ENCODE results near the gene NPHP3.
A peak's percentile ranks its signal among the peaks of the same experiment; 100 is the strongest.
"Not testable (repeated sequence)": the region's sequence is repeated elsewhere in the genome, so short reads cannot be mapped to it uniquely, and the experiment has no call there.

NPHP3 gene

DNA sequence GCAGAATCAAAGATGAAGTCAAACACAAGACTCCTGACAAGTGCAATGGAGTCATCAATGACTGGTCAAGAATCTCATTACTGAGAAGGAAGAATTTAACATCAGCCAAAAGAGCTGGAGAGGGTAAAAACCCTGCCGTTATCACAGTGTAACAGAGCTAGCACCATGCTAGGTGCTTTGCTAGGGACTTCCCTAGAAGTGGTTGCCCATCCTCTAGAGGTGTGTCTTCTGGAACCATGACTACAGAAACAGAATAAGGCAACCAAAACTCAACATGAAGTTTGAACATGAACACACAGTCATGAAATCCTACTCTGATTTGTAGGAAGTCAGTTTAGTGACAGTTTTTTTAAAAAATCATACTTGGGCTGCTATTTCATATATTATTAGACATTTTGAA lies 72.1 kb downstream of the NPHP3 start:
- DNase-seq (ENCODE audit: insufficient read length, low spot score) (no peak), FAIRE-seq (no peak)

- DNase-seq (ENCODE audit: insufficient read length, low spot score) (no peak), FAIRE-seq (no peak)
These were observed 77.2 kb downstream of the NPHP3 start for GRCh38 chr3:132645058-132645457.

- DNase-seq (ENCODE audit: insufficient read length, low spot score) (no peak), FAIRE-seq (no peak)
These were observed 78.8 kb downstream of the NPHP3 start for GRCh38 chr3:132643366-132643765.

GRCh38 chr3:132642539-132642847 lies 79.7 kb downstream of the NPHP3 start:
- no peak for FAIRE-seq
- no peak for DNase-seq (ENCODE audit: insufficient read length, low spot score)

DNA sequence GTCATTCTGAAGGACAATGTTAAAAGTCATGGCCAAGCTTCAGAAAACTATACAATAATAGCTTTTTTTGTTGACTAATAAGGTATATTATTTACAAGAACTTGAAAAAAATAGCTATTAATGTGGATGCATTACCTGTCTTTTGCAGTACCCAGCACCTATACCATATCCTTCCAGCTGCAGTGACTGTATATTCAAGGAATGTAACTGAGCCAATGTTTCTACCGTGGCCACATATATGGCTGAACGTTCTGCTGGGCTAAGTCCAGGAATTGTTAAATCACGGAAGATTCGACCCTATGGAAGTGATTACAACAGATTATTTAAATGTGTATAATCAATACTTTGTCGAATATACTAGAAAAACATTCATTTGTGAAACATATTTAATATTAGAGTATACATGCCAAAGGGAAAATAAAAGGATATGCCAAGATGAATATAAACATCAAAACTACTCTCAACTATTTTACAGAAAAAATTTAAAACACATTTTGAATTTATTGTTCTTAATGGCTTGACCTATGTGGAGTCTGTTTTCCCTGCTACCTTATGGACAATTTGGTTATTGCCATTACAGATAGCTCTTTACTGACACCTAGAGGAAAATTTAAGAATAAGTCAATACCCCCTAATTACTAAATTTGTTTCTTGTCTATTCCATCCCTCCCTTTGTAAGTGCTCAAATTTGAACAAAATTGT lies 80.2 kb downstream of the NPHP3 start:
- peak; percentile 74 for FAIRE-seq
- peak; percentile 16 for DNase-seq (ENCODE audit: insufficient read length, low spot score)

GRCh38 chr3:132641427-132641826 lies 80.8 kb downstream of the NPHP3 start:
- FAIRE-seq; DNase-seq (ENCODE audit: insufficient read length, low spot score): not testable (repeated sequence)

DNA sequence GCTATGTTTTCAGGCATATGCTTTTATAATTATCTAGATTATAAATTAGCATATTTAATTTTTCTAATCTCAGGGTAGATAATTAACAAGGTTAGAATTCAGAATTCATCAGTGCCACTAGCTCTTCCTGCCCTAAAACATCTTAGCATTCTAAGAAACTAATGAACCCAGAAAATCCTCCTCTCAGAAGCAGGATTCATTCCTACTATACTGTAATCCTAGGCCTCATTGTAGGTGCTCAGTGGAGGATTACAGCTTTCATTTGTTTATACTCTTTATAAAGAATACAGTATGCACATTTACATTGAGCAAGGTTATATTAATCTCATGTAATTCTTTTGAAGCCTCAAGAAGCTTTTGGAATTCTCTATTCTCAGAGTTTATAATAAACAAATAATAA lies 83.5 kb downstream of the NPHP3 start:
- DNase-seq (ENCODE audit: insufficient read length, low spot score) (no peak), FAIRE-seq (no peak)

DNA sequence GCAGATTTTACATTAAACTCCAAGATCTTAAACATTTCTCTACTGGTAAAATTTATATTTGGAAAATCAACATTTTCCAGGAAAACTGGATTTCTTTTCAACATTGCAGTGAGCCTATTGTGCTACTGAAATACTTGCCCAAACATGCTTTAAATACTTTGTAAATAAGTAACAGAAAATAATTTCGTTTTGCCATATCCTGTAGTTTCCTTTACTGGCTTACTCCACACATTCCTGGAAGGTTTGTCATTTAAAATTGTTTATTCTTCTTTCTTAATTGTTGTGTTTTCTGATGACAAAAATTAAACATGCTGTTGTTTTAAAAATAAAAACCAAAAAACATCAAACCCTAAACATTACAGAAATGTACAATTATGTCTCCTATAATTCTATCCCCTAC lies 84.6 kb downstream of the NPHP3 start:
- FAIRE-seq, result peak; percentile 37

DNA sequence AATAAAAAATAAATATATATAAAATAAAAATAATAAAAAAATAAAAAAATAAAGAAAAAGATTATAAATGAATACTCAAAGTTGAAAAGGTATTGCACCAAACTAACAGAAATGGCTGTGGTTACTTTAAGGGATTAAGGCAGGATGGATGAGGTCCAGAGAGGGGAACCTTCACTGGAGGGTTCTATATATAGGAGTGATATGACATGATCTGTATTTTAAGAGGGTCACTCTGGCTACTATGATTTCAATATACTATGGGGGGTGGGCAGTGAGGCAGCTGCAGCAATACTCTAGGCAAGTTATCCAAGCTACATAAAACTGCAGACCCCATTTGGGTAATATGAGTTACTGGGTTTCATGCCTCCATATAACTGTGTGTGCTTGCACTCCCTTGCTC lies 87.2 kb downstream of the NPHP3 start:
- FAIRE-seq (no peak), DNase-seq (ENCODE audit: insufficient read length, low spot score) (no peak)

More for the DNA sequence above, 84.6 kb downstream of the NPHP3 start:
- DNase-seq (ENCODE audit: insufficient read length, low spot score), result no peak
